GM12872 (cell line): Measurements from ENCODE around the gene ZNF823.

Experiments used
- CTCF ChIP-seq: IDR thresholded peaks from 3 replicates; pipeline ENCODE4 v1.5.1; 2011; ENCODE audit warnings: low read depth, mild to moderate bottlenecking, low read length, moderate library complexity; ENCODE audit not compliant: insufficient read depth

ZNF823 gene

GRCh38 chr19:11699931-11700794 is 38.6 kb downstream of the ZNF823 start:
- TF ChIP-seq CTCF = peak; percentile 62

- no peak for TF ChIP-seq CTCF
Measured at GRCh38 chr19:11698231-11698630, 40.5 kb downstream of the ZNF823 start.

- TF ChIP-seq CTCF = no peak
Measured at GRCh38 chr19:11697284-11697855, 41.4 kb downstream of the ZNF823 start.

- TF ChIP-seq CTCF = no peak
Measured at GRCh38 chr19:11694533-11695439, 44.0 kb downstream of the ZNF823 start.

- TF ChIP-seq CTCF = no peak
Measured at GRCh38 chr19:11693505-11694499, 44.9 kb downstream of the ZNF823 start.

- TF ChIP-seq CTCF = no peak
Measured at GRCh38 chr19:11692127-11692790, 46.5 kb downstream of the ZNF823 start.
